K562 (cell line): Measurements from ENCODE around the gene TTC13. TPM values are rescaled to one million over a fixed set of nuclear protein-coding genes. Genes with fewer than 3 reads are reported as not detected.

Experiments used
- ASH1L ChIP-seq: fragments of 450-650 bp; IDR thresholded peaks from 2 replicates; pipeline ENCODE4 v1.6.1; 2018; ENCODE audit warnings: borderline replicate concordance, mild to moderate bottlenecking, low read depth; ENCODE audit not compliant: partially characterized antibody
- CREB1 ChIP-seq, 2 experiments: sonication (generic) in 1 of 2; formaldehyde crosslinking in 1 of 2; IDR thresholded peaks; 2 replicates each; pipeline versions ENCODE4 v1.6.1 to v1.8.0; 2012 to 2022; ENCODE audit warnings: inconsistent platforms in 1 of 2, mild to moderate bottlenecking in 1 of 2, missing genetic modification reagents in 1 of 2, moderate library complexity in 1 of 2
- EP400 ChIP-seq: fragments of 450-650 bp; IDR thresholded peaks from 2 replicates; pipeline ENCODE4 v1.6.1; 2017; ENCODE audit warnings: antibody characterized with exemption, mild to moderate bottlenecking, moderate library complexity
- GATAD2A ChIP-seq: fragments of 450-650 bp; IDR thresholded peaks from 2 replicates; pipeline ENCODE4 v1.6.1; 2017
- L3MBTL2 ChIP-seq: fragments of 450-650 bp; IDR thresholded peaks from 2 replicates; pipeline ENCODE4 v1.6.1; 2016; ENCODE audit warnings: mild to moderate bottlenecking, moderate library complexity
- RBM14 ChIP-seq: fragments of 200-400 bp; formaldehyde crosslinking; IDR thresholded peaks from 2 replicates; pipeline ENCODE4 v1.6.1; 2018; ENCODE audit warnings: low read depth, mild to moderate bottlenecking, low read length, moderate library complexity, borderline replicate concordance; ENCODE audit not compliant: insufficient read depth
- SP2 ChIP-seq: IDR thresholded peaks from 2 replicates; pipeline ENCODE4 v1.6.1; 2011; ENCODE audit warnings: mild to moderate bottlenecking, low read depth, low read length, moderate library complexity; ENCODE audit not compliant: poor library complexity, severe bottlenecking; ENCODE audit errors: extremely low read depth
- polyA plus RNA-seq, 8 experiments: library from polyadenylated mRNA; depleted of rRNA in 4 of 8; stranded (reverse) in 5 of 8; unstranded in 3 of 8; fragments of >200 nt; fragmentation: Nextera tagmentation in 2 of 8; fragmentation: Illumina TruSeq in 1 of 8; extraction: Ambion mirVana in 2 of 8; extraction: Trizol in 1 of 8; gene quantifications; 2 replicates each; pipeline versions ENCODE4 v1.2.1 to v1.2.3, GENCODE V29; 2011 to 2014; ENCODE audit warnings: inconsistent platforms in 1 of 8, missing spikeins in 1 of 8
- total RNA-seq, 7 experiments: library from RNA; depleted of rRNA in 6 of 7; stranded (reverse); fragments of >200 nt in 6 of 7; fragmentation: Illumina TruSeq in 2 of 7; extraction: Trizol in 2 of 7; gene quantifications; 2 replicates each; pipeline versions ENCODE4 v1.2.1 to v1.2.3, GENCODE V29; 2011 to 2021; ENCODE audit warnings: low replicate concordance in 1 of 7
- TF ChIP-seq, protein P1 (sequence below): fragments of 200-800 bp; sonication (Bioruptor generic); IDR thresholded peaks from 2 replicates; pipeline ENCODE4 v1.6.1; 2017; ENCODE audit warnings: missing genetic modification characterization, missing compliant biosample characterization
- TF ChIP-seq, protein P2 (sequence below): sonication (generic); formaldehyde crosslinking; IDR thresholded peaks from 2 replicates; pipeline ENCODE4 v1.8.0; 2022; ENCODE audit warnings: mild to moderate bottlenecking, missing genetic modification reagents
- TF ChIP-seq, protein P3 (sequence below): fragments of 450-650 bp; IDR thresholded peaks from 2 replicates; pipeline ENCODE4 v1.6.1; 2014; ENCODE audit warnings: low read depth, mild to moderate bottlenecking, moderate library complexity, borderline replicate concordance
- TF ChIP-seq, protein P4 (sequence below): fragments of 250-450 bp; sonication (Bioruptor Pico); IDR thresholded peaks from 2 replicates; pipeline ENCODE4 v1.6.1; 2021; ENCODE audit warnings: mild to moderate bottlenecking
- TF ChIP-seq, protein P5 (sequence below): sonication (generic); formaldehyde crosslinking; IDR thresholded peaks from 2 replicates; pipeline ENCODE4 v1.8.0; 2022; ENCODE audit warnings: missing genetic modification reagents, mild to moderate bottlenecking, moderate library complexity, borderline replicate concordance

Gene TTC13
- total and polyA plus RNA-seq, 9 of the 15 experiments (the other 6 are each of a cell fraction or from before 2014, with no cell fraction given): 1.7 to 13.8 (median 9.6) TPM

DNA sequence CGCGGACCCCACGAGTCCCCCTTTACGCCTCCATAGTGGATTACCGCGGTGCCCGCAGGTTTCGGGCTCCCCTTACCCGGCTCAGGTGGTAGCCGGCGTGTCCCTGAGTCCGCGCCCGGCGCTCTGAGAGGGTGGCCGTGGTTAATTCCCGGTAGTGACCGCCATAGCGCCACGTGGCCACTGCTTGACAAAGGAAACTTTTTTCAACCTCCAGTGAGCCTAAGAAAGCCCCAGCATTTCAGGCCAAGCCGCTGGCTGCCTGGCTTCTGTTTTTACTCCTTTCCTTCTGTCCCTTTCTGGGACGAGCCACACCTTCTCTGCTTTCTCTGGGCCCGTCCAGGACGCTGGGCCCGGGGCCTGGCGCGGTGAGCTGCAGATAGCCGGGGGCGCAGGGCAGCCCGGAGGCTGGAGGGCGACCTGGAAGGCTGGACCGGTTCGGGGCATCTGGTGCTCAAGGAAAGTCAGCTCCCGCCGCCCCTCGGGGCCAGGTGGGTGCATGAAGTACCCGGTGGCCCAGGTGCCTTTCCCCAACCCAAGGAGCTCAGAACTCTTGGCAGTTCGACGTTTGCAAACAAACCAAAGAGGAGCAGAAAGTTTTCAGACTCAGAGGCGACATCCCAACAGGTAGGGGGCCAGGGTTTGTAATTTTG, 109.8 kb downstream of the TTC13 start (continued):
- TF ChIP-seq CREB1 (IDR thresholded peaks at IDR 0.05): no peak
- TF ChIP-seq CREB1 (CRISPR knock-in tag; IDR thresholded peaks at IDR 0.05): peak; percentile 9; the same call in 1 of the 2 replicates
- peak; percentile 78 for TF ChIP-seq EP400
- TF ChIP-seq GATAD2A: 0 out of 2 replicates have a peak, but pooled peaks have one; percentile 15
- TF ChIP-seq L3MBTL2: peak; percentile 44; the same call in 1 of the 2 replicates
- TF ChIP-seq SP2: no peak
- TF ChIP-seq, protein P1, sequence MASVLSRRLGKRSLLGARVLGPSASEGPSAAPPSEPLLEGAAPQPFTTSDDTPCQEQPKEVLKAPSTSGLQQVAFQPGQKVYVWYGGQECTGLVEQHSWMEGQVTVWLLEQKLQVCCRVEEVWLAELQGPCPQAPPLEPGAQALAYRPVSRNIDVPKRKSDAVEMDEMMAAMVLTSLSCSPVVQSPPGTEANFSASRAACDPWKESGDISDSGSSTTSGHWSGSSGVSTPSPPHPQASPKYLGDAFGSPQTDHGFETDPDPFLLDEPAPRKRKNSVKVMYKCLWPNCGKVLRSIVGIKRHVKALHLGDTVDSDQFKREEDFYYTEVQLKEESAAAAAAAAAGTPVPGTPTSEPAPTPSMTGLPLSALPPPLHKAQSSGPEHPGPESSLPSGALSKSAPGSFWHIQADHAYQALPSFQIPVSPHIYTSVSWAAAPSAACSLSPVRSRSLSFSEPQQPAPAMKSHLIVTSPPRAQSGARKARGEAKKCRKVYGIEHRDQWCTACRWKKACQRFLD (CRISPR knock-in tag): no peak; the same call in 1 of the 2 replicates
- TF ChIP-seq, protein P2, sequence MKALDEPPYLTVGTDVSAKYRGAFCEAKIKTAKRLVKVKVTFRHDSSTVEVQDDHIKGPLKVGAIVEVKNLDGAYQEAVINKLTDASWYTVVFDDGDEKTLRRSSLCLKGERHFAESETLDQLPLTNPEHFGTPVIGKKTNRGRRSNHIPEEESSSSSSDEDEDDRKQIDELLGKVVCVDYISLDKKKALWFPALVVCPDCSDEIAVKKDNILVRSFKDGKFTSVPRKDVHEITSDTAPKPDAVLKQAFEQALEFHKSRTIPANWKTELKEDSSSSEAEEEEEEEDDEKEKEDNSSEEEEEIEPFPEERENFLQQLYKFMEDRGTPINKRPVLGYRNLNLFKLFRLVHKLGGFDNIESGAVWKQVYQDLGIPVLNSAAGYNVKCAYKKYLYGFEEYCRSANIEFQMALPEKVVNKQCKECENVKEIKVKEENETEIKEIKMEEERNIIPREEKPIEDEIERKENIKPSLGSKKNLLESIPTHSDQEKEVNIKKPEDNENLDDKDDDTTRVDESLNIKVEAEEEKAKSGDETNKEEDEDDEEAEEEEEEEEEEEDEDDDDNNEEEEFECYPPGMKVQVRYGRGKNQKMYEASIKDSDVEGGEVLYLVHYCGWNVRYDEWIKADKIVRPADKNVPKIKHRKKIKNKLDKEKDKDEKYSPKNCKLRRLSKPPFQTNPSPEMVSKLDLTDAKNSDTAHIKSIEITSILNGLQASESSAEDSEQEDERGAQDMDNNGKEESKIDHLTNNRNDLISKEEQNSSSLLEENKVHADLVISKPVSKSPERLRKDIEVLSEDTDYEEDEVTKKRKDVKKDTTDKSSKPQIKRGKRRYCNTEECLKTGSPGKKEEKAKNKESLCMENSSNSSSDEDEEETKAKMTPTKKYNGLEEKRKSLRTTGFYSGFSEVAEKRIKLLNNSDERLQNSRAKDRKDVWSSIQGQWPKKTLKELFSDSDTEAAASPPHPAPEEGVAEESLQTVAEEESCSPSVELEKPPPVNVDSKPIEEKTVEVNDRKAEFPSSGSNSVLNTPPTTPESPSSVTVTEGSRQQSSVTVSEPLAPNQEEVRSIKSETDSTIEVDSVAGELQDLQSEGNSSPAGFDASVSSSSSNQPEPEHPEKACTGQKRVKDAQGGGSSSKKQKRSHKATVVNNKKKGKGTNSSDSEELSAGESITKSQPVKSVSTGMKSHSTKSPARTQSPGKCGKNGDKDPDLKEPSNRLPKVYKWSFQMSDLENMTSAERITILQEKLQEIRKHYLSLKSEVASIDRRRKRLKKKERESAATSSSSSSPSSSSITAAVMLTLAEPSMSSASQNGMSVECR (CRISPR knock-in tag): peak; percentile 42; the same call in 1 of the 2 replicates
- TF ChIP-seq, protein P3, sequence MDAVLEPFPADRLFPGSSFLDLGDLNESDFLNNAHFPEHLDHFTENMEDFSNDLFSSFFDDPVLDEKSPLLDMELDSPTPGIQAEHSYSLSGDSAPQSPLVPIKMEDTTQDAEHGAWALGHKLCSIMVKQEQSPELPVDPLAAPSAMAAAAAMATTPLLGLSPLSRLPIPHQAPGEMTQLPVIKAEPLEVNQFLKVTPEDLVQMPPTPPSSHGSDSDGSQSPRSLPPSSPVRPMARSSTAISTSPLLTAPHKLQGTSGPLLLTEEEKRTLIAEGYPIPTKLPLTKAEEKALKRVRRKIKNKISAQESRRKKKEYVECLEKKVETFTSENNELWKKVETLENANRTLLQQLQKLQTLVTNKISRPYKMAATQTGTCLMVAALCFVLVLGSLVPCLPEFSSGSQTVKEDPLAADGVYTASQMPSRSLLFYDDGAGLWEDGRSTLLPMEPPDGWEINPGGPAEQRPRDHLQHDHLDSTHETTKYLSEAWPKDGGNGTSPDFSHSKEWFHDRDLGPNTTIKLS: peak; percentile 87
- TF ChIP-seq ASH1L: no peak
- TF ChIP-seq, protein P4, sequence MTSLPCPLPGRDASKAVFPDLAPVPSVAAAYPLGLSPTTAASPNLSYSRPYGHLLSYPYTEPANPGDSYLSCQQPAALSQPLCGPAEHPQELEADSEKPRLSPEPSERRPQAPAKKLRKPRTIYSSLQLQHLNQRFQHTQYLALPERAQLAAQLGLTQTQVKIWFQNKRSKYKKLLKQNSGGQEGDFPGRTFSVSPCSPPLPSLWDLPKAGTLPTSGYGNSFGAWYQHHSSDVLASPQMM (CRISPR knock-in tag): no peak
- TF ChIP-seq, protein P5, sequence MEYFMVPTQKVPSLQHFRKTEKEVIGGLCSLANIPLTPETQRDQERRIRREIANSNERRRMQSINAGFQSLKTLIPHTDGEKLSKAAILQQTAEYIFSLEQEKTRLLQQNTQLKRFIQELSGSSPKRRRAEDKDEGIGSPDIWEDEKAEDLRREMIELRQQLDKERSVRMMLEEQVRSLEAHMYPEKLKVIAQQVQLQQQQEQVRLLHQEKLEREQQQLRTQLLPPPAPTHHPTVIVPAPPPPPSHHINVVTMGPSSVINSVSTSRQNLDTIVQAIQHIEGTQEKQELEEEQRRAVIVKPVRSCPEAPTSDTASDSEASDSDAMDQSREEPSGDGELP (CRISPR knock-in tag): peak; percentile 31; the same call in 1 of the 2 replicates
- TF ChIP-seq RBM14: 0 out of 2 replicates have a peak, but pooled peaks have one; percentile 57
